GM21619 (cell line): ENCODE measurements around the gene NARF.

Source experiments
- ATAC-seq: cut with Tn5 transposase; IDR thresholded peaks from one replicate; pipeline ENCODE4 v1.9.1; 2021; ENCODE audit not compliant: unreplicated experiment

NARF gene

DNA sequence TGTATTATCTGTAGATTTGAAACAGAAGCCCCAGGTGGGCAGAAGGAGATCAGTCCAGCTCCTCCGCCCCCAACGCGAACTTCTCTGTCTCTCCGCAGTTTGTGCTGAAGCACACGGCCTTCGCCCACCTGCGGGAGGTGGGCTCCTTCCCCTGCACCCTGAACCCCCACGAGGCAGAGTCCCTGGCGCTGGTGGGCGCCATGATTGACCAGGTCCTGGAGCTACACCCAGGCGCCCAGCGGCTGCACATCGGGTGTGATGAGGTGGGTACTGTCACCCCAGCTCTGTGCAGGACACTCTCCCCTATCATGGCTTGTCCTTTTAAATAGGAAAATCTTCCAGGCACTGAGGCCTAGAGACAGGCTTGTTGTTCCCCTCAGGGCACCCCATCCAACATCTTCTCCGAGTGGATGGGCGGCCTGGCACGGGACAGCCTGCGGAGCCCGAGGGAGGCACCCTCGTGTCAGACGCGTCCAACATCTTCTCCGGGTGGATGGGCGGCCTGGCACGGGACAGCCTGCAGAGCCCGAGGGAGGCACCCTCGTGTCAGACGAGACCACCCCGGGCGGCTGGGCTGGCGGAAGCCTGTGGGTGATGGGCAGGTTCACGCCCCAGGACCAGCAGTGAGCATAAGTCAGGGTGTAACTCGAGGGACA, 24.9 kb upstream of the NARF start:
- no peak for ATAC-seq

DNA sequence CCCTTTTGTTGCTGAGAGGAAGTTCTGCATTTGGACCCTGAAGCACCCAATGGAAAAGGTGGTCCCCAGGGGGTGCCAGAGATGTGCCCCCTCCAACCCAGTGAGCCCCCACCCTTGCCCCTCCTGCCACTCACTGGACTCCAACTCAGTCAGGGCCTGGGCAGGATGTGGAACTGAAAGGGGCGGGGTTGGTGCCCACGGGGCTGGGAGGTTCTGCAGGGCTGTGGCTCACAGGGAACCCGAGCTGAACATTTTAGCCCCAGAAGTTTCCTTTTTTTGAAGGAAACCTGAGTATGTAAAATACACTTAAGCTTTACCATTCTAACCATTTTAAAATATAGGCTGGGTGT, 24.4 kb upstream of the NARF start:
- ATAC-seq = no peak

DNA sequence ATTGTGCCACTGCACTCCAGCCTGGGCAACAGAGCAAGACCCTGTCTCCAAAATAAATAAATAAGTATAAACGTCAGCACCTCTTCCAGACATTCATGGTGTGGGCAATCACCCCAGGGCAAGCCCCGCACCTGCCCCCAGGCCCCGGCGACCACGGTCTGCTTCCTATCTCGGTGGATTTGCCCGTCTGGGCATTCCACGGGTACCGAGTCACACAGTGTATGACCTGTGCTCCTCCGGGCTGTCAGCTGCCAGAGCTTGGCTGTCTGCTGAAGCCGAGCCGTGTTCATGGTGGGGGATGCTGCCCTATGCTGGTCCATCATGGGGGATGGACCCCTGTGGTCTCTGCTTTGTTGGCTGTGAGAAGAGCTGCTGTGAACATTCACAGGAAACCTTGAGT, 23.4 kb upstream of the NARF start:
- ATAC-seq = no peak

DNA sequence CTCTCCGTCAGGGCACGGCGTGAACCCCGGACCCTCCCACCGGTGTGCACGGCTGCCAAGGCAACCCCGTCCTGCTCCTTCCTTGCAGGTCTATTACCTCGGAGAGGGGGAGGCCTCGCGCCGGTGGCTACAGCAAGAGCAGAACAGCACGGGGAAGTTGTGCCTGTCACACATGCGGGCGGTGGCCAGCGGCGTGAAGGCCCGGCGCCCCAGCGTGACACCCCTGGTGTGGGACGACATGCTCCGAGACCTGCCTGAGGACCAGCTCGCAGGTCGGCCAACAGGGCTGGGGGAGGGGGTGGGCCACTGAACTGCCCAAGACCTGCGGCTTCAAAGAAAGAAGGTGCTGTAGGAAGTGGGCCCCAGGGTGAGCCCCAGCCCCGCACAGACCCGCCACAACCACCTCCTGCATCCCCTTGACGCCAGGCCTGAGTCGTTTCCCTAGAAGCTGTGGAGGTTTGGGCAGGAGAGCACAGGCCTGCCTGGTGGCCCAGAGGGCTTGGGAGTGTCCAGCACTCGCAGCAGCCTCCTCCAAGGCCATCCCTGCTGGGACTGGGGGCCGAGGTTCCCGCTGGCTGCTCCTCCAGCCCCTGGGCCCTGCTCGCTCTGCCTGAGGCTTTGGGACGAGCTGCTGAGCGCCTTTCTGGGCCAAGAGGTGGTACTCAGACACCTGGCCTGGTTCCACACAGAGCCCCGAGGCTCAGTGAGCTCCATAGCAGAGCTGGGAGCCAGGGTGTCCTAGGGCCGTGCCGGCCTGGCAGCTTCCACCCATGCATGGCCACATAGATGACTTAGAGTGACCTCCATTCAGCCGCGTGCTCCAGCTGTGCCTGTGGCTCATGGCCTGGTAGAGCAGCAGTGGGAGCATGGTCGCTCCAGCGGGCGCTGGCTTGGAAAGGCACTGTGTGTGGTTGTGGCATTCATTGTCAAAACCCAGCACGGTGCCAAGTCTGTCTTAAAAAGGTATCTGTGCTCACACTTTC, 22.6 kb upstream of the NARF start:
- no peak for ATAC-seq

DNA sequence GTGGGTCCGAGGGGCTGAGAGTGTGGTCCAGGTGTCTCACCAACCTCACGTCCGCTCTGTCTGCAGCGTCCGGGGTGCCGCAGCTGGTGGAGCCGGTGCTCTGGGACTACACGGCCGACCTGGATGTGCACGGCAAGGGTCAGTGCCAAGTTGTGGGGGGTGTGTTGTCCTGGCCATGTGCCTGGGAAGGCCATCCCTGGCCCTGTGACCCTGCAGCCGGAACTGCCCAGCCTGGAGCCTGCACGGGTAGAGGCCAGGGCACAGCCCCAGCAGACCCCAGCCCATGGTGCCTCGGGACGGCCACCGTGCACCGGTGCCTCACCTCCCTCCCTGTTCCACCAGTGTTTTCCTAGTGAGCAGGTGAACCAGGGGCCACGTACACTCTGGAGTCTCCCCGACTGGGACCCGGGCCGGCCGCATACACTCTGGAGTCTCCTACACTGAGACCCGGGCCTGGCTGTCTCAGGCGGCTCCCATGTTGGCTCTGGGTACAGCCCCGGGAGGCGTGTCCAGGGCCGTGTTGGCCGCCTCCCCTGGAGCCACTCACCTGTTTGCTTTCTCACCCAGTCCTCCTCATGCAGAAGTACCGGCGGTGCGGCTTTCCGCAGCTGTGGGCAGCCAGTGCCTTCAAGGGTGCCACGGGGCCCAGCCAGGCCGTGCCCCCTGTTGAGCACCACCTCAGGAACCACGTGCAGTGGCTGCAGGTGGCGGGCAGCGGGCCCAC, 21.8 kb upstream of the NARF start:
- ATAC-seq = no peak

DNA sequence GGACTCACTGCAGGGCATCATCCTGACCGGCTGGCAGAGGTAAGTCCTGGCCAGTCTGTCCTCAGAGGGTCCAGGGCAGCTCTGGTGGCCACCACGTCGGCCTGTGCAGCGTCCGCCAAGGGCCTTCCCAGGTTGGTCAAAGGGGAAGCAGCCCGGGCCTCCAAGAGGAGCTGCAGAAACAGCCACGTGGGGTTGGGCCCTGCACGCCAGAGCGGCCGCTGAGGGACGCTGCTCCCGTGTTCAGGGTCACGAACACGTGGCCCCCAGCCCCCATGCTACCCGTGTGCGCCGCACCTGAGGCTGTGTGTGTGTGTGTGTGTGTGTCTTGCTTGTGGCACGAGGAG, 21.2 kb upstream of the NARF start:
- no peak for ATAC-seq

DNA sequence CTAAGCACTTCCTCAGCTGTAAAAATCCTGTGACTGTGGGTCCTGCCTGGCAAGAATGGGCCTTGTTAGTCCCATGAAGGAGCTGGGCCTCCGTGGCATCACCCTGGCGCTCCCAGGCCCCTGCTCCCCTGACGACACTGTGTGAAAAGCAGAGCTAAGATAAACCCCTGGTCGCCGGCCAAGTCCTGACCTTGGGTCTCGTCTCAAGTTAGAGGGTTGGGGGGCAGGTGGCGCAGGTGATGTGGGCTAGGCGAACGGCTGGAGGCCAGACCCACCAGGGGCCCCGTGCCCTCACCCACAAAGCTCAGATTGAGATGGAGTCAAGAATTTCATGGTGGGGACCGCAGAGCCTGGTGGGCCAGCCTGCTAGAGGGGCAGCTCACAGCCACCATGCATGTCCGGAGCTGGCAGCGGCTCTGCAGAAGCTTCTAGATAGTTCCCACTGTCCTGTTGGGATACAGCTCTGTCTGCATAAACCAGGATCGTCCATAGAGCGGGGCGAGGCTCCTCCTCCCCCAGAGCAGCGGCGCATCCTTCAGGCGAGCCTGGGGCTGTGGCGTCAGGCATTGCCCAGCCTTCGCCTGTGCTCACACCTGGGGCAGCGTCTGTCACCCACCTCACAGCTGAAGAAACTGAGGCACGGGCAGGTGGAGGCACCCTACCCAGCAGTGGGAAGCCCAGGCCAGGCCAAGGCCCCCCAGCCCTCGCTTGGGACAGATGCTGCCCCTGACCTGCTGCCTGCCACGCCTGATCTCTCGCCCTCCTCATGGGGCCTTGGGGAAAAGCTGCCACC, 19.9 kb upstream of the NARF start:
- no peak for ATAC-seq

DNA sequence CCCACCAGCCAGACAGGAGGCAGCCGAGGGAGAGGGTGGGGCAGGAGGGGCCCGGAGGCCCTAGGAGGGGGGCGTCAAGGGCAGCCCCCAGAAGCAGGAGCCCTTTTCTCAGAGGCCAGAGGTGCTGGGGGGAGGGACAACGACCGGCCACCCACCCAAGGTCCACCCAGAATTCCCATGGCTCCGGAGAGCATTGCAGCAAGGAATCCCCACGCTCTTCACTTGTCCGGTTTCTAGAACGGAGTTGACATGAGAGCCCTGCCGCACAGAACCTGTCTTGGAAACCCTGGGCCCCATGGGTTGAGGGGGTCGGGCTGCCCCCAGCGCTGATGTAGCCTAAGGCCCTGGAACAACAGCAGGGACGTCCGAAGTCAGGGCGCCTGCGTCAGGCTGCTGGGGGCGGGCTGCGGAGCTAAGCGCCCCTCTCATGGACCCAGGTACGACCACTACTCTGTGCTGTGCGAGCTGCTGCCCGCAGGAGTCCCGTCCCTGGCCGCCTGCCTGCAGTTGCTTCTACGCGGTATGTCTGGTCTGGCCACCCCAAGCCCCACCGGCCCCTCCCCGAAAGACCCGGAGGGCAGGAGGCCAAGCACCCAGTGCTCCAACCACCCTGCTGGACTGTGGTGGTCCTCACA, 19.2 kb upstream of the NARF start:
- ATAC-seq = no peak

DNA sequence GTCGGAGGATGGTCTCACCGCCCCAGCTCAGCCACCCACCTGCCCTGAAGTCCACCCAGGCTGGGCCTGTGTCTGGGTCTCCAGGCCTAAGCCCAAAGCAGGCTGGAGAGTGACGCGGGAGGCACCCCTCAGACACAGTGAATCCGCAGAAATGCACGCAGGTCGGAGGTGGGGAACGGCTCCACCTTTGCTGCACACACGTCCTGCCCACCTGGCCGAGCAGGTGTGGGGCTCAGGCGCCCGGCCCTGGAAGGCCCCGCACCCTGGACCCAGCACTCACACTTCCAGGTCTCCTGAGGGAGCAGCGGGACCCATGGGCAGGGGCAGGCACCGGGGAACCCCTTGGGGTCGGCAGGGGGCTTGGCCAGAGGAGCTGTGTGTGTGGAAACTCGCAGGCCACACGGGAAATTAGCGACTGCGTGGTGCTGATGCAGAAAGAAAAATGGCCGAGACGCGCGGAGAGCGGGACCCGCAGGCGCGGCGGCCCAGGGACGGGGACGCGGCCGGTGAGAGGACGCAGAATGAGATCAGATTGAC, 18.6 kb upstream of the NARF start:
- ATAC-seq = no peak

DNA sequence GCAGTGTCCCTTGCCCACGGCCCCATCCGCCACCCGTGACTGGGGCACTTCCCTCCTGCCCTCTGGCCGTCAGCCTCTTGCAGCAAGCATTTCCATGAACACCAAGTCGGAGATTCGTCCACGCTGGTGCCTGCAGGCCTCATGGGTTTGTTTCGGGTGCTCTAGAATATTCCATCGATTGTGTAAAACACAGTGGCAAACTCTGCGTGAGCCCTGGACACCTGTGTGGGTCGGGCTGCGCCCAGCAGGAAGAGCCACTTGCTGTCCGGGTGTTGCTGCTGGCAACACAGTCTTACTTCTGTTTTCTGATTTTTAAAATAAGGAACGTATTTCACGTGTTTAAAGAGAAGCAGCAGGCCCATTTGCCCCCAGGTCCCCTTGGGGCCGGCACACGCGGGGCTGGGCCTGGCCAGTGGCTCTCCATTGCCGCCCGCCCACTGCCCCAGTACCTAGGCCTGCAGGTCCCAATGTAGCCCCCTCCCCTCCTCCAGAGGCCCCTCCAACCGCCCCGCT, 18.0 kb upstream of the NARF start:
- no peak for ATAC-seq

DNA sequence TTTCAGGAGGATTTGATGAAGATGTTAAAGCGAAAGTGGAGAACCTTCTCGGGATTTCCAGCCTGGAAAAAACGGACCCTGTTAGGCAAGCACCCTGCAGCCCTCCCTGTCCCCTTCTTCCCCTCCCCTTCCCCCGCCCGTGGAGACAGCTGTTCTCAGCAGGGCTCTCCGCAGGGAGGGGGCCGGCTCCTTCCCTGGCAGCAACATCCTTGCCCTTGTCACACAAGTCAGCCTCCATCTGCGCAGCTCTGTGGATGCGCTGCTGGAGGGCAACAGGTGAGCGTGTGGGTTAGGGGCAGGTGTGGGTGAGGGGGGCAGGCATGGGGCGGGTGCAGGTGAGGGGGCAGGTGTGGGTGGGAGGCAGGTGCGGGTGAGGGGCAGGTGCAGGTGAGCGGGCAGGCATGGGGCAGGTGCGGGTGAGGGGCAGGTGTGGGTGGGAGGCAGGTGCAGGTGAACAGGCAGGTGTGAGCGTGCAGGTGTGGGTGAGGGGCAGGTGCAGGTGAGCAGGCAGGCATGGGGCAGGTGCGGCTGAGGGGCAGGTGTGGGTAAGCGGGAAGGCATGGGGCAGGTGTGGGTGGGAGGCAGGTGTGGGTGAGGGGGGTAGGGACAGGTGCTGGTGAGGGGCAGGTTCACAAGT, 17.4 kb upstream of the NARF start:
- no peak for ATAC-seq

DNA sequence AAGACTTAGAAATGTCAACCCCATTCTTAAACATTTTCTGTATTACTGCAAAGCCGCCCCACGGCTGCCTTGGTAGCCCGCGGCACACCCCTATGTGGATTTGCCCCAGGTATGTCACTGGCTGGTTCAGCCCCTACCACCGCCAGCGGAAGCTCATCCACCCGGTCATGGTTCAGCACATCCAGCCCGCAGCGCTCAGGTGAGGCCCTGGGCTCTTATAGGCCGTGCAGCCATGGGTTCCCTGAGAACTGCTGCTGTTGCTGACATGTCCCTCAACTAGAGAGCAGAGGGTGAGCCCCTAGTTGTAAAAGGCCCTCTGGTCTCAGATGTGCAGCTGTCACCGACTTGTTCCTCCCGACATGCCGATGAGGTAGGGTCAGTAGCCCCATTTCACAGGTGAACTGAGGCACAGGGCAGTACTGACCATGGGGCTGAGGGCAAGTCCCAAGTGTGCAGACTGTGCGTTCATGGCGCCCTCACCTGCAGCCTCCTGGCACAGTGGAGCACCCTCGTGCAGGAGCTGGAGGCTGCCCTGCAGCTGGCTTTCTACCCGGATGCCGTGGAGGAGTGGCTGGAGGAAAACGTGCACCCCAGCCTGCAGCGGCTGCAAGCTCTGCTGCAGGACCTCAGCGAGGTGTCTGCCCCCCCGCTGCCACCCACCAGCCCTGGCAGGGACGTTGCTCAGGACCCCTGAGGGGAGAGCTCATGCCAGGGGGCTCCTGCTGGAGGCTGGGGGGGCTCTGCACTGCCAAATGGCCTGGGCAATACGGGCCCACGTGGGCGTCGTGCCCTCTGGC, 16.7 kb upstream of the NARF start:
- no peak for ATAC-seq

DNA sequence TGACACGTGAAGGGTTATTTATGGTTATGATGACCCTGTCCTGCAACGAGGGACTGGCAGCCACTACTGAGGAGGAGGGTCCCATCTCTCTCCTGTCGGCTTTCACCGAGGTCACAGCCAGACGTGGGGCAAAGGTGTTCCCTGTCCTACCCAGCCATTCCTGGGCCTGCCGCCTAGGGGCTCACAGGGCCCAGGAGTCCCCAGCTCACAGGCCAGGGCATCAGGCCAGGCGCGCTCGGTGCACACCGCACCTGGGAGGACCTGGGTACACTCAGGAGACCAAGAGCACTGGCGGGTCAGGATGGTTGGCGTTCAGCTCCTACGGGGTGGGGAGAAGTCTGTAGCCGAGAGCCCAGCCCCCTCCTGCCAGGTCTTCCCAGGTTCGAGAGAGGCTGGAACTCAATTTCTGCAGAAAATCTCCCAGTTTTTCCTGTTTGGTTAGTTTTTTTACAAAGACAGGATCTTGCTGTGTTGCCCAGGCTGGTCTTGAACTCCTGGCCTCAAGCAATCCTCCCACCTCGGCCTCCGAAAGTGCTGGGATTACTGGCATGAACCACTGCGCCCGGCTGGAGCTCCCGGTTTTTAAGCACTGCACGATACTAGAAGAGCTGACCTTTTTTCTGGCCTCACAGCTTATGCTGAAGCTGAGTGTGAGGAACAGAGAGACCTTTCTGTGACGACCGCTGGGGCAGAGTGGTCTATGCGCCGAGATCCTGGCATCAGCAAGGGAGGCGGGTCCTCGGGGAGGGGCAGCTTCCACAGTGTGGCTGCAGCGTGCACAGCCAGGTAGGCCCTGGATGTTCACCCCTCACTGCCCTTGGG, 15.7 kb upstream of the NARF start:
- no peak for ATAC-seq

DNA sequence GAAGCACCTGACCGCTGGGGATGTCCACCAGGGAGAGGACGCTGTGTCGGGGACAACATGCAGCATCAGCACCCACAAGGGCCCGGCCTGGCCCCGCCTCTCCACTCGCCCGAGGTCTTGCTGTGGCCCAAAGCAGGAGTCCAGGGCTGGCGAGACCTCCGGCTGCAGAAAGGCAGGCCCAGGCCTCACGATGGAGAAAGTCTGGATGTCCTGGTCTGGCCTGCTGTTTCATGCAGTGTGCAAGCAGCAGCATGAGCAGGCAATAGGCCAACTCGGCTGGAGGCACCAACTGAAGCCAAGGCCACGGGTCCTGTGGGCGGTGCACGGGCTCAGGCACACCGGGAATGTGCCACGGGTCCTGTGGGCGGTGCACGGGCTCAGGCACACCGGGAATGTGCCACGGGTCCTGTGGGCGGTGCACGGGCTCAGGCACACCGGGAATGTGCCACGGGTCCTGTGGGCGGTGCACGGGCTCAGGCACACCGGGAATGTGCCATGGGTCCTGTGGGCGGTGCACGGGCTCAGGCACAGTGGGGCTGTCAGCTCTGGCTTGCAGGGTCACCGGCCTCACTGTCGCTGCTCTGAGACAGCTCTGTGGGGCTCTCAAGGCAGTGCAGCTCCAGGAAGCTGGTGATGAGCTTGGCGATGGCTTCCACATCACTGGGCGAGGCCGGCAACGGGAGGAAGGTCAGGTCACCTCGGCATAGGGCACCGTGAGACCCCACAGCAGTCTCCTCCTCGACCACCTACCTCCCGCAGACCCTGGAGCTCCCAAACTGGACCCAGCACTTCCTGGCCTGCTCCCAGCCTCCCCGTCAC, 14.9 kb upstream of the NARF start:
- no peak for ATAC-seq

DNA sequence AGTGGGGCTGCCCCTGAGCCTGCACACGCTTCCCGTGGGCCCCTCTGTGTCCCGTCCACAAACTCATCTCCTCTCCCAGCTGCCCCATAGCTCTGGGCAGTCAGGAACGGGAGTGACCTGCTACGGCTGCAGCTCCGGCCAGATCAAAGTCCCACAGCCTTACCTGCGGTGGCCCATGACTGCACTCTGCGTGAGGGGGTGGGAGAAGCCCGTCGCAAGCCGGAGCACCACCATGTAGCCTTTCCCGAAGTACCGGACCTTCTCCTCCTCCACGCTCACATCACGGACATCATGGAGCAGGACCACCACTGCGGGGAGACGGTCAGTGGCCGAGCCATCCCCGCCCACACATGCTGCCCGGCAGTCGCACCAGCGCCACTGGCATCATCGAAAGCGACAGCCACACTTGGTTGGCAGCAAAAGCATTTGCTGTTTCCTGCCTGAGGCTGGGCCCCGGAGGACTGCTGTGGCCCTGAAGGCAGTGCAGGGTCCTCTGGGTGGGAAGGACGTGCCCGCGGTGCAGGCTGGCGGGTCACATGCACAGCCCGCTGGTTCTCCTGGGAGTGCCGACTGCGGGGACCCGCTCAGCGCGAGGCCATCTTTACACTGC, 14.2 kb upstream of the NARF start:
- no peak for ATAC-seq

DNA sequence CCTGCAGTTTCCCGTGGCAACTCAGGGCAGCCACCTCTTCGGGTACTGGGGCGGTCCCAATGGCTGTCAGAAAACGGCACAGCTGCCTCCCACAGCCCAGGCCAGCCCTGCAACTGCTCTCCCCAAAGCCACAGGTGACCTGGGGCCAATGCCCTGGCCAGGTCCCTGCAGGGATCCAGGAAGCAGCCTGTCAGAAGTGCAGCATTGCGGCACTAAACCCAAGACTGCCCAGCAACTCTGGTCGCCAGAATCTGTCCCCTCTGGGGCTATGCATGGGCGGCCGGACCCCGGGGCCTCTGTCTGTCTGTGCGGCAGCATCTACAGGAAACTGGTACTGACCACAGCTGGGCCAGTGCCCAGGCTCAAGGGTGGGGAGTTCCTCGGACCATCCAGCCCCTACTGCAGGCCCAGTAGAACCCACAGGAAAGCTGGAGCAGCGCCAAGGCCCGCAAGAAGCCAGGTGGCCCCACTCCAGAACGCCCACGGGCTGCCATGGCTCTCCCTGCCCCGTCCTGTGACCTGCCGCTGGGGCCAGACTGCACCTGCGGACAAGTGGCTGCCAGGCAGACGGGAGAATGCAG, 13.5 kb upstream of the NARF start:
- no peak for ATAC-seq
